Spleen (tissue), 11 donors: Measurements from ENCODE around the gene SEMA3F. TPM values are rescaled to one million over a fixed set of nuclear protein-coding genes. Genes with fewer than 3 reads are reported as not detected.
A peak's percentile ranks its signal among the peaks of the same experiment; 100 is the strongest.

Source experiments
- DNase-seq: peaks from one replicate; pipeline ENCODE4 v3.0.0-alpha.2; 2020
- H3K27ac ChIP-seq, 8 donors: fragments of 200-600 bp; sonication (generic) in 7 of 8; 1 replicate in 4 of 8; 2 replicates in 4 of 8; pipeline versions ENCODE4 v1.5.0 to v1.8.0; 2016 to 2021; ENCODE audit warnings: inconsistent platforms in 4 of 8, mild to moderate bottlenecking in 4 of 8, moderate library complexity in 1 of 8
- H3K27me3 ChIP-seq, 7 donors: fragments of 200-600 bp; sonication (generic) in 6 of 7; replicated peaks in 1 of 7; 1 replicate in 4 of 7; 2 replicates in 3 of 7; pipeline versions ENCODE4 v1.5.0 to v1.8.0; 2016 to 2021; ENCODE audit warnings: inconsistent platforms in 3 of 7, mild to moderate bottlenecking in 1 of 7
- H3K36me3 ChIP-seq, 6 donors: fragments of 200-600 bp; sonication (generic) in 5 of 6; 1 replicate in 4 of 6; 2 replicates in 2 of 6; pipeline versions ENCODE4 v1.5.0 to v1.8.0; 2016 to 2021; ENCODE audit warnings: inconsistent platforms in 2 of 6
- H3K4me1 ChIP-seq, 6 donors: fragments of 200-600 bp; sonication (generic) in 5 of 6; 1 replicate in 3 of 6; 2 replicates in 3 of 6; pipeline versions ENCODE4 v1.5.0 to v1.8.0; 2016 to 2021; ENCODE audit warnings: inconsistent platforms in 3 of 6
- H3K4me3 ChIP-seq, 8 donors: fragments of 200-600 bp; sonication (generic) in 7 of 8; 1 replicate in 4 of 8; 2 replicates in 4 of 8; pipeline versions ENCODE4 v1.5.0 to v1.8.0; 2016 to 2021; ENCODE audit warnings: inconsistent platforms in 4 of 8, mild to moderate bottlenecking in 4 of 8, moderate library complexity in 2 of 8
- H3K9me3 ChIP-seq, 8 donors: fragments of 200-600 bp; sonication (generic) in 7 of 8; 1 replicate in 4 of 8; 2 replicates in 4 of 8; pipeline versions ENCODE4 v1.5.0 to v1.8.0; 2016 to 2021; ENCODE audit warnings: inconsistent platforms in 4 of 8
- POLR2A ChIP-seq, 3 donors: fragments of 450-650 bp; IDR thresholded peaks; one replicate each; pipeline ENCODE4 v1.5.1; 2017; ENCODE audit warnings: antibody characterized with exemption in 3 of 3, mild to moderate bottlenecking in 1 of 3
- POLR2AphosphoS5 ChIP-seq, 3 donors: sonication (generic); formaldehyde crosslinking; IDR thresholded peaks; one replicate each; pipeline ENCODE4 v1.5.1; 2017; ENCODE audit warnings: antibody characterized with exemption in 3 of 3
- WGBS, 5 donors: extraction: QIAGEN DNeasy Blood & Tissue Kit in 3 of 5; methylation state at CpG; one replicate each; pipeline versions ENCODE4 v1.1.5 to v1.1.7; 2013 to 2018; 5-methylcytosine and 5-hydroxymethylcytosine counted together
- intact Hi-C: fragments of 100-400 bp; cut with DNase I; formaldehyde crosslinking; loops from one replicate; pipeline ENCODE4 v1.15.0; 2023; ENCODE audit warnings: low total_unique reads
- polyA plus RNA-seq, 3 donors: library from polyadenylated mRNA; stranded (reverse); fragments of 200-250 nt; gene quantifications; one replicate each; pipeline ENCODE4 v1.2.1, GENCODE V29; 2013
- total RNA-seq, 7 donors: library from RNA; depleted of rRNA in 3 of 7; stranded (reverse); fragments of >200 nt in 3 of 7; fragmentation: NEBNext Ultra II Directional in 4 of 7; extraction: Animal tissue kit (Norgen Biotek cat#: 25700) in 4 of 7; gene quantifications; one replicate each; pipeline versions ENCODE4 v1.1.0 to v1.2.1, GENCODE V29; 2016 to 2021
- TF ChIP-seq, protein P1 (sequence below), 11 experiments: fragments of 200-600 bp in 7 of 11; fragments of 450-650 bp in 4 of 11; sonication (generic) in 4 of 11; IDR thresholded peaks in 8 of 11; conservative IDR thresholded peaks in 3 of 11; 1 replicate in 7 of 11; 2 replicates in 4 of 11; pipeline versions ENCODE4 v1.4.0 to v1.8.0; 2016 to 2021; ENCODE audit warnings: antibody characterized with exemption in 11 of 11, inconsistent platforms in 4 of 11, mild to moderate bottlenecking in 1 of 11
- donor health status: healthy with polysubstance abuse.
- donor health status: DM: no; HTN: no; CAD: no; lungs with moderate emphysema.
- donor health status: DM: no; HTN: no; CAD: no.
- donor health status: Bipolar disorder and iron deficiency.
- donor health status: healthy.
- donor health status: DM: no; HTN: no; CAD: no.
- donor health status: DM: yes; HTN: yes; CAD: no.

The SEMA3F gene
- total and polyA plus RNA-seq, 10 donors = 16.9 to 205 (median 77.9) TPM

DNA sequence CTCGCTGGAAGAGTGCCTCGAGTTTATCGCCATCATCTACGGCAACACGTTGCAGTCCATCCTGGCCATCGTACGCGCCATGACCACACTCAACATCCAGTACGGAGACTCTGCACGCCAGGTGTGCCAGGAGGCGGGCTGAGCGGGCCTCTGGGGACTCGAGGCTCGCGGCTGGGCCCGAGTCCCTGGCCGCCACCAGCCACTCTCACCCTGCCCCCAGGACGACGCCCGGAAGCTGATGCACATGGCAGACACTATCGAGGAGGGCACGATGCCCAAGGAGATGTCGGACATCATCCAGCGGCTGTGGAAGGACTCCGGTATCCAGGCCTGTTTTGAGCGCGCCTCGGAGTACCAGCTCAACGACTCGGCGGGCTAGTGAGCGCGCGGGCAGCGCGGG is 38.2 kb downstream of the SEMA3F start:
- DNase-seq = no peak
- H3K4me1 ChIP-seq = peaks cover 10 to 44% (median 31%) of the 10 kb centered on the region in 6 donors
- H3K27me3 ChIP-seq = peaks cover 9 to 56% (median 29%) of the 10 kb centered on the region in 7 donors
- H3K4me3 ChIP-seq = peak overlapping the region in 2 of 8 donors; percentile 15 to 39
- 42 to 57% (median 47%) methylated on average over 18 to 36 of the region's 36 CpGs for WGBS, 5 donors
- H3K9me3 ChIP-seq = no peaks in the 10 kb centered on the region
- peaks cover 0 to 5% (median 0%) of the 10 kb centered on the region in 6 donors for H3K36me3 ChIP-seq
- intact Hi-C loops = loop anchor here (5.0 kb wide), 1 partner anchor 34 kb away; no protein-coding TSS in a partner anchor
- H3K27ac ChIP-seq = no peak overlapping the region
- TF ChIP-seq POLR2AphosphoS5 (IDR thresholded peaks at IDR 0.05) (no peak), POLR2A (IDR thresholded peaks at IDR 0.05) (no peak)
- TF ChIP-seq, protein P1, sequence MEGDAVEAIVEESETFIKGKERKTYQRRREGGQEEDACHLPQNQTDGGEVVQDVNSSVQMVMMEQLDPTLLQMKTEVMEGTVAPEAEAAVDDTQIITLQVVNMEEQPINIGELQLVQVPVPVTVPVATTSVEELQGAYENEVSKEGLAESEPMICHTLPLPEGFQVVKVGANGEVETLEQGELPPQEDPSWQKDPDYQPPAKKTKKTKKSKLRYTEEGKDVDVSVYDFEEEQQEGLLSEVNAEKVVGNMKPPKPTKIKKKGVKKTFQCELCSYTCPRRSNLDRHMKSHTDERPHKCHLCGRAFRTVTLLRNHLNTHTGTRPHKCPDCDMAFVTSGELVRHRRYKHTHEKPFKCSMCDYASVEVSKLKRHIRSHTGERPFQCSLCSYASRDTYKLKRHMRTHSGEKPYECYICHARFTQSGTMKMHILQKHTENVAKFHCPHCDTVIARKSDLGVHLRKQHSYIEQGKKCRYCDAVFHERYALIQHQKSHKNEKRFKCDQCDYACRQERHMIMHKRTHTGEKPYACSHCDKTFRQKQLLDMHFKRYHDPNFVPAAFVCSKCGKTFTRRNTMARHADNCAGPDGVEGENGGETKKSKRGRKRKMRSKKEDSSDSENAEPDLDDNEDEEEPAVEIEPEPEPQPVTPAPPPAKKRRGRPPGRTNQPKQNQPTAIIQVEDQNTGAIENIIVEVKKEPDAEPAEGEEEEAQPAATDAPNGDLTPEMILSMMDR (IDR thresholded peaks at IDR 0.05 in 8 of 11, conservative IDR thresholded peaks at IDR 0.05 in 3 of 11) = no peak

DNA sequence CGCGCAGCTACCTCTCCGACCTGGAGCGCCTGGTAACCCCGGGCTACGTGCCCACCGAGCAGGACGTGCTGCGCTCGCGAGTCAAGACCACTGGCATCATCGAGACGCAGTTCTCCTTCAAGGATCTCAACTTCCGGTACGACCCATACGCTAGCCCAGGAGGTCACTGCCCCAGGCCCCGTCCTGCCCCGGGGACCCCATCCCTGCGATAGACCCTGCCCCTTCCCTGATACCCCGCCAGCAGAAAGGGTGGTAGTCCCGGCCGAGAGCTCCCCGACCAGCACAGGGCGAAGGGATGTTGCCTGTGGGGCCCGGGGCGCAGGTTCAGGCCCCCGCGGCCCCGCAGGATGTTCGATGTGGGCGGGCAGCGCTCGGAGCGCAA is 38.6 kb downstream of the SEMA3F start:
- intact Hi-C loops = loop anchor here (5.0 kb wide), 1 partner anchor 34 kb away; no protein-coding TSS in a partner anchor
- Histone ChIP-seq H3K27ac (no peak overlapping the region), H3K9me3 (no peaks in the 10 kb centered on the region), H3K27me3 (peaks cover 9 to 60% (median 29%) of the 10 kb centered on the region in 7 donors), H3K4me1 (peaks cover 10 to 44% (median 31%) of the 10 kb centered on the region in 6 donors), H3K36me3 (peaks cover 0 to under 1% (median 0%) of the 10 kb centered on the region in 6 donors), H3K4me3 (peak overlapping the region in 2 of 8 donors; percentile 15 to 39)
- 19 to 39% (median 32%) methylated on average over 16 to 34 of the region's 34 CpGs for WGBS, 5 donors
- no peak for DNase-seq
- TF ChIP-seq POLR2AphosphoS5 (IDR thresholded peaks at IDR 0.05) (no peak), POLR2A (IDR thresholded peaks at IDR 0.05) (no peak)
- TF ChIP-seq, protein P1 (IDR thresholded peaks at IDR 0.05 in 8 of 11, conservative IDR thresholded peaks at IDR 0.05 in 3 of 11) = no peak

DNA sequence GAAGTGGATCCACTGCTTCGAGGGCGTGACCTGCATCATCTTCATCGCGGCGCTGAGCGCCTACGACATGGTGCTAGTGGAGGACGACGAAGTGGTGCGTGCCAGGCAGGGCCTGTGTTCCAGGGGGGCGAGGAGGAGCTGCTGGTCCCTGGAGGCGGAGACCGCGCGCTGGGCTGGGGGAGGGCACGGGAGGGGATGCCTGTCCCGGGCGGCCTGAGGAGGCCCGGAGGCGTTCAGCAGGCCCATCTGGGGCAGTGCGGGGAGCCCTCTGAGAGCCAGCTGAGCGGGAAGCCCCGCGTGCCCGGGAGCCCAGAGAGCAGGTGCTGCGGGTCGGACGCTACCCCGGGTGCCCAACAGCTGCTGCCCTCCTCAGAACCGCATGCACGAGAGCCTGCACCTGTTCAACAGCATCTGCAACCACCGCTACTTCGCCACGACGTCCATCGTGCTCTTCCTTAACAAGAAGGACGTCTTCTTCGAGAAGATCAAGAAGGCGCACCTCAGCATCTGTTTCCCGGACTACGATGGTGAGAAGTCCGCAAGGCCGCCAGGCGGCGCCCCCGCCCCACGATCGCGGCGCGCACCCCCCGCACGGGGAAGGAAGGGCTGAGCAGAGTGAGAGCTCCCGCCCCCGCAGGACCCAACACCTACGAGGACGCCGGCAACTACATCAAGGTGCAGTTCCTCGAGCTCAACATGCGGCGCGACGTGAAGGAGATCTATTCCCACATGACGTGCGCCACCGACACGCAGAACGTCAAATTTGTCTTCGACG is 39.2 kb downstream of the SEMA3F start:
- 8 to 13% (median 11%) methylated on average over 23 to 70 of the region's 70 CpGs for WGBS, 5 donors
- peak; percentile 93 for DNase-seq
- peak overlapping the region in 5 of 8 donors; percentile 13 to 39 (median 15) for H3K4me3 ChIP-seq

More for the DNA sequence above, 39.2 kb downstream of the SEMA3F start:
- no peak overlapping the region for H3K27ac ChIP-seq
- peaks cover 10 to 40% (median 31%) of the 10 kb centered on the region in 6 donors for H3K4me1 ChIP-seq
- intact Hi-C loops = loop anchor here (5.0 kb wide), 1 partner anchor 33 kb away; no protein-coding TSS in a partner anchor
- TF ChIP-seq POLR2AphosphoS5 (IDR thresholded peaks at IDR 0.05) (peak in 2 of 3 donors; percentile 58 to 70), POLR2A (IDR thresholded peaks at IDR 0.05) (no peak)
- TF ChIP-seq, protein P1 (IDR thresholded peaks at IDR 0.05 in 8 of 11, conservative IDR thresholded peaks at IDR 0.05 in 3 of 11) = peak; percentile 45 to 85 (median 79)
- no peaks in the 10 kb centered on the region for H3K36me3 ChIP-seq
- no peaks in the 10 kb centered on the region for H3K9me3 ChIP-seq
- peaks cover 9 to 66% (median 29%) of the 10 kb centered on the region in 7 donors for H3K27me3 ChIP-seq
